ENCODE measurements around the gene PHRF1. TPM values are rescaled to one million over a fixed set of nuclear protein-coding genes. Genes with fewer than 3 reads are reported as not detected.

PHRF1 gene
- total RNA-seq, 2 donors from 2014 or later, result 31.3 to 39.6 TPM

GRCh38 chr11:581752-582151 is 5.5 kb downstream of the PHRF1 start:
- no peak for TF ChIP-seq CTCF (IDR thresholded peaks at IDR 0.05)
- peaks cover 33 to 35% of the 10 kb centered on the region in 2 donors for H3K4me1 ChIP-seq (ENCODE audit: control insufficient read depth in 1 of 2, low read depth in 2 of 2)
- H3K27ac ChIP-seq, result no peak overlapping the region
- ATAC-seq (ENCODE audit: insufficient number of reproducible peaks, low FRiP score, low read depth) (no peak), DNase-seq (ENCODE audit: low spot score) (no peak)
- H3K36me3 ChIP-seq, result peaks cover 38% of the 10 kb centered on the region
- H3K4me3 ChIP-seq, result no peak overlapping the region
- H3K27me3 ChIP-seq (replicated peaks; ENCODE audit: insufficient read depth), result no peaks in the 10 kb centered on the region
- no peaks in the 10 kb centered on the region for H3K9me3 ChIP-seq

GRCh38 chr11:584287-584686 is 8.0 kb downstream of the PHRF1 start:
- H3K36me3 ChIP-seq, result peaks cover 62% of the 10 kb centered on the region
- no peak for DNase-seq (ENCODE audit: low spot score)
- H3K27me3 ChIP-seq (replicated peaks; ENCODE audit: insufficient read depth), result no peaks in the 10 kb centered on the region
- no peaks in the 10 kb centered on the region for H3K9me3 ChIP-seq
- H3K4me1 ChIP-seq (ENCODE audit: control insufficient read depth in 1 of 2, low read depth in 2 of 2), result peaks cover 9 to 11% of the 10 kb centered on the region in 2 donors
- no peak for TF ChIP-seq CTCF (IDR thresholded peaks at IDR 0.05)
- no peak overlapping the region for H3K4me3 ChIP-seq
- H3K27ac ChIP-seq, result no peak overlapping the region
- ATAC-seq (ENCODE audit: insufficient number of reproducible peaks, low FRiP score, low read depth), result no peak

GRCh38 chr11:586376-587316 is 10.4 kb downstream of the PHRF1 start:
- DNase-seq (ENCODE audit: low spot score), result no peak
- H3K27me3 ChIP-seq (replicated peaks; ENCODE audit: insufficient read depth), result no peaks in the 10 kb centered on the region
- no peak overlapping the region for H3K27ac ChIP-seq
- peaks cover 78% of the 10 kb centered on the region for H3K36me3 ChIP-seq
- H3K4me3 ChIP-seq, result no peak overlapping the region
- H3K4me1 ChIP-seq (ENCODE audit: control insufficient read depth in 1 of 2, low read depth in 2 of 2), result no peaks in the 10 kb centered on the region
- H3K9me3 ChIP-seq, result no peaks in the 10 kb centered on the region
- no peak for TF ChIP-seq CTCF (IDR thresholded peaks at IDR 0.05)
- no peak for ATAC-seq (ENCODE audit: insufficient number of reproducible peaks, low FRiP score, low read depth)

- Histone ChIP-seq H3K4me3 (no peak overlapping the region), H3K27me3 (replicated peaks; ENCODE audit: insufficient read depth) (no peaks in the 10 kb centered on the region), H3K36me3 (peaks cover 76% of the 10 kb centered on the region), H3K27ac (no peak overlapping the region), H3K9me3 (no peaks in the 10 kb centered on the region), H3K4me1 (ENCODE audit: control insufficient read depth in 1 of 2, low read depth in 2 of 2) (no peaks in the 10 kb centered on the region)
- ATAC-seq (ENCODE audit: insufficient number of reproducible peaks, low FRiP score, low read depth) (no peak), DNase-seq (ENCODE audit: low spot score) (no peak)
- TF ChIP-seq CTCF (IDR thresholded peaks at IDR 0.05), result no peak
Observed at GRCh38 chr11:587546-587945, 11.3 kb downstream of the PHRF1 start.

GRCh38 chr11:587978-588380 is 11.7 kb downstream of the PHRF1 start:
- Histone ChIP-seq H3K4me3 (no peak overlapping the region), H3K27ac (peak overlapping the region in 1 of 2 donors; percentile 49), H3K4me1 (ENCODE audit: control insufficient read depth in 1 of 2, low read depth in 2 of 2) (no peaks in the 10 kb centered on the region), H3K9me3 (no peaks in the 10 kb centered on the region), H3K36me3 (peaks cover 77% of the 10 kb centered on the region), H3K27me3 (replicated peaks; ENCODE audit: insufficient read depth) (no peaks in the 10 kb centered on the region)
- TF ChIP-seq CTCF (IDR thresholded peaks at IDR 0.05), result no peak
- no peak for ATAC-seq (ENCODE audit: insufficient number of reproducible peaks, low FRiP score, low read depth)
- no peak for DNase-seq (ENCODE audit: low spot score)
